Amniotic stem cell (primary cell): ENCODE measurements around the gene ABCC8.

Experiments
- DNase-seq: peaks from one replicate; lab custom pipeline; 2025; lab: John Stamatoyannopoulos, UW

The ABCC8 gene

DNA sequence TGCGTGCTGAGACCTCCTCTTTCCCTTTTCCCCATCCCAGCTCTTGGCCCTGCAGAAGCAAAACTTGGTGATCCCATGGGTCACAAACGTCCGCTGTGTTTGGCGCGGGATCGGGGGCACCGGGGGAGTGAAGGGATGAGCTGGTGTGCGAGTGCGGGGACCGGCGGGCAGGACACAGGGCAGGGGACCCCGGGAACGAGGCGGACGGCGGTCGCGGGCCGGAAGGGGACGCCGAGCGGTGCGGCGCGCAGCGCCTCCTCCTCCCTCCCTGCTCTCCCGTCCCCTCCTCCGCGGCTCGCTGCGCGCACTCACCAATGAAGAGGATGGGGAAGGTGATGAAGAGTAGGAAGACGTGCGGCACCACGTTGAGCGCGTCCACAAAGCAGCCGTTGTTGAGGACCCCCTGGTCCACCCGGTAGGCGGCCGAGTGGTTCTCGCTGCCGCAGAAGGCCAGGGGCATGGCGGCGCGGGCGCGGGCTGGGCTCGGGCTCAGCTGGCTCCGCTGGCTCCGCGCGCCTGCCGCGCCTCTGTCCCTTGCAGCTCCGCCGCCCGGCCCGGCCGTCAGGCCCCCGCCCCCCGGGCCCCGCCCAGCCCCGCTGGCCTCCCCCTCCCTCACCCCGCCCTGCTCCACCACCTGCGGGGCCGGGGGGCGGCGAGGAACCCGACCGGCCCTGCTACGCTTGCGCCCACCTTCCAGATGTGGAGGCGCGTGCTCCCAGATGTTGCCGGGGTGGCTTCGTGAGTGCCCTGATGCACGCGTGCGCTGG is at the start of gene ABCC8:
Gene ABCC8 (minus strand): TSS at position 529 of the 767 bp plus-strand sequence. CDS start 69 bp downstream, at position 460.
- DNase-seq = no peak

DNA sequence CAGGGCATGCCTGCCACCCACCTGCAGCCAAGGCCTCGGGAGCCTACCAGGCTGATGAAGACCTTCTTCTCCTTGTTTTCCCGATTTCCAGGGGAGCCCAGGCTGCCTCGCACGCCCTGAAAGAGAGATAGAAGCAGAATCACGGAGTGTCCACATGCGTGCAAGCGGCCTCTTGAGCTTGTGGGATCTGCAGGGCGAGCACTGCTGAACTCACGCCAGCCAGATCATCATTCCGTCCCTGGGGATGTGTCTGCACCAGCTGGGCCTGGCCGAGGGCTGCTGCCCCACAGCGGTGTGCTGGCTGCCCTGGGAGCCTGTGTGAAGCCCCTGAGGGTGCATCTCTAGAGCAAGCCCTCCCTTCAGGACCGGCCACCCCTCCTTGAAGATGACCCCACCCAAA is 49.7 kb upstream of the ABCC8 start:
- no peak for DNase-seq

DNA sequence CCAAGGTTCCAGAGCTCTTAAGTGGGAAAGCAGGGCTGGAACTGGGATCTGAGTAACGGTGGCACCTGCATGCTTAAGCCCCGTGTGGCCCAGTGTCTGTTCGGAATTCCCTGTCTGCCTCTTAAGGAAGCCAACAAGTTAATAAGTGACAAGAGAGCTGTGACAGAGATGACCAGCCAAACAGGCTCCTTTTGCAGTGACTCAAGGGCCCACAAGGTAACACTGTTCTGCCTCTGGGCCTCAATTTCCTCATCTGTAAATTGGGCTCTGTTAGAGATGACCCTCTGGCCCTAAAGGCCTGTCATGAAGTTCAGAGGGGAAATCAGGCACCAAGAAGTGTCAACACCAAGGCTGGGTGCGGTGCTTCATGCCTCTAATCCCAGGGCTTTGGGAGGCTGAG is 48.9 kb upstream of the ABCC8 start:
- no peak for DNase-seq

DNA sequence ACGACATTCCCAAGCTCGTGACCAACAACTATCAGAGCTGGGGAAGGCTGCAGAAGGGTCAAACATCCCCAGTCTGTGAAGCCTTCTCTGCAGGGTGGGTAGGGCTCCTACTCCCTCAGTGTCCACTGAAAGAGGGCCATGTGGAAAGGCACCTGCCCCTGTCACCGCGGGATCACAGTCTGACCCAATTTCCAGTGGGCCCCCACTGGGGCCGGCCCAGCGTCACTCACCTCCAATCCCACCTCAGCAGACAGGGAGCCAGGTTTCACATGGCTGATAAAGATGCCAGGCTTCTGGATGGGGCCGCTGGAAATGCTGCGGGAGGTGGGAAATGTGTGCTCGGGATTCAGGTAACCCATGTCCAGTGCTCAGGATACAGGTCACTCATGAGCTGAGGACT is 47.6 kb upstream of the ABCC8 start:
- DNase-seq = no peak

DNA sequence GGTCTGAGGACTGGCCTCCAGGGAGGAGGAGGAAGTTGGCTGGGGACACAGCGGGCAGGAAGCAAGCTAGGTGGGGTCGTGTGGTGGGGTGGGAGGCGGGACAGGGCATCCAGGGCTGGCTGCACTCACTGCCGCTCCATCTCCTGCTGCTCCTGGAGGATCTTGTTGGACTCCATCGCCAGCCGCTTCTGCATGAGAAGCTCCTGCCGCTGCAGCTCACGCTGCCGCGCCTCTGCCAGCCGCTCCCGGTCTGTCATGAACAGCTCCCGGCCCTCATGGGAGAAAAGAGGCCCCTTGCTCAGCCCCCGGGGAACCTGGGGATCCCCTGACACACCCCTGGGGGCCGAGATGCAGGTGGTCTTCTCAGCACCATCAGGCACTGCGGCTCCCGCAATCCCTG is 46.0 kb upstream of the ABCC8 start:
- no peak for DNase-seq

DNA sequence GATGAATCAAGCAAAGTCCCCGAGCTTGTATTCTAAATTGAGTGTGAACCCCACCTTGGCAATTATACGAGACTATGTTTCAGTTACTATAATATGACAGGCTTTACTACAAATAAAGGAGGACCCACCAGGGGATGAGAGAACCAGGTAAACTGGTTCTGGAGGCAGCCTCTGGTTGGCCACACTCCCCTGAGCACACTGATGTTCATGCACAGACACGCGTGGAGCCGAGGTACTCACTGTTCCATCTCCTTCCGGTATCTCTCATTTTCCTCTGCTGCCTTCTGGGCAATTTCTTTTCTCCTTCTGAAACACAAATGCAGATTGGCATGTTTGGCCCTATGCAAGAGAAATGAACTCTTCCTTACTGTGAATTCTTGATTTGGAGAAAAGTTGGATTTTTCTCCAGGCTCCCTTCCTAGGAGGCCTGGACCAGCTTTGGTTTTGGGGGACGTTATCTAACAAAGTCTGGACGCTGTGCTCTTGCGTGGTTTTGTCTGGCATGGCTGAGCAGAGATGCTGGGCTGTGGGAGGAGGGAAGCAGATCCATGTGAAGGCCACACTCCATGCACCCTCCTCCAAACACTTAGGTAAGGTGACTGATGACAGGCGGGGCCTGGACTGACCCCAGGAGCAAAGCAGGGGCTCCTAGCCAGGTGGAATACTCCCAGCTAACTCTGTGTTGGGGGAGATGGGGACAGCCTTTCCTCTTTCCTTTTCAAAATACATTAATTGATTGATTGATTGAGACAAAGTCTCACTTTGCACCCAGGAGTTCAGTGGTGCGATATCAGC is 44.7 kb upstream of the ABCC8 start:
- DNase-seq = no peak

DNA sequence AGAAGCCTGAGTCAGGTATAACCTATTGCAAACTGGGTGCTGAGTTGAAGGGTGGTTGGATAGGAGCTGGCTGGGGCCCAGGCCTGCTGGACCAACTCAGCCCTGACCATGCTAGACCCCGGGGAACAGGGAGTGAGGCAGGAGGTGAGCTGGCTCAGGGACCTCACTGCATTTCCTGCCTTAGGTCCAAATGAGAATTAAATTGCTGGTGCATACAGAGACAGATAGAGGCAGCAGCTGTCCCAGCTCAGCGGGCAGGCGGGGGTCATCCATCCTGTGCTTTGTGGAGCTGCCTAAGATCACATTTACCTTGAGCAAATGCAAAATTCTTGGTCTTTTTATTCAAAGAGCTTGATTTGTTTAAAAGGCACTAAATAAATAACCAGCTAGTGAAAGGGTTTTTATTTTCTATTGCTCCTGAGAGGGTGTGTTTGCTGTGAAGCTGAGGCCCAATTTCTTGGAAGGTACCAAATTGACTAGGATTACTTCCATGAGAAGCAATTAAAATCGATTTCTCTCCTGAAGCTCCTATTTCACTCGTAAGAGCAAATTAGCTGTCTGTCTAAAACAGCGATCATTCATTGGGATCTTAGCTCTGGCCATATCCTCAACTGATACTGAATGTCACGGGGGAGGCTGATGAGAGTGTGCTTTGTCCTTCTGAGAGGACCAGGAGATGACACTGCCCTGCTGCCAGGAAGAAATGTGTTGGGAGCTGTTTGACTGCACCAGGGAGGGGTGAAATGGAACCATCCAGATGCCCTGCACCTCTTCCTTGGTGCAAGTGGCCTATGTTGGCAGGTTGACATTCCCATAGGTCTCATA is 42.6 kb upstream of the ABCC8 start:
- no peak for DNase-seq

DNA sequence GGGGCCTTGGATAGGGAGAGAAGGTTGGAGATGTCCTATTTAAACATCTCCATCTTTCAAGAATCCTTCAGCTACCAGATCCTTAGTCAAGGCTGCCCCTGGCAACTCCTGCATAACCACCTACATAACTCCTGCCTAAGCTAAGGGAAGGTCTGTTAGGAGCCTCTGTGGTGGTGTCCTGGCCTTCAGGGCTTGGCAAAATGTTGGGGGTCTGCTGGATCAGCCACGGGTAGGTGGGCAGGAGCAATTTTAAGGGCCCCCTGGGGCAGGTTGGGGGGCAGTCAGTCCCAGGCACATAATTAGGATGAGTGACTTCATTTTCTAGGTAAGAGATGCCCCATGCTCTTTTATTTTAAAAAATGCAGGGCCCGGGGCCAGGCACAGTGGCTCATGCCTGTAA is 41.7 kb upstream of the ABCC8 start:
- no peak for DNase-seq

DNA sequence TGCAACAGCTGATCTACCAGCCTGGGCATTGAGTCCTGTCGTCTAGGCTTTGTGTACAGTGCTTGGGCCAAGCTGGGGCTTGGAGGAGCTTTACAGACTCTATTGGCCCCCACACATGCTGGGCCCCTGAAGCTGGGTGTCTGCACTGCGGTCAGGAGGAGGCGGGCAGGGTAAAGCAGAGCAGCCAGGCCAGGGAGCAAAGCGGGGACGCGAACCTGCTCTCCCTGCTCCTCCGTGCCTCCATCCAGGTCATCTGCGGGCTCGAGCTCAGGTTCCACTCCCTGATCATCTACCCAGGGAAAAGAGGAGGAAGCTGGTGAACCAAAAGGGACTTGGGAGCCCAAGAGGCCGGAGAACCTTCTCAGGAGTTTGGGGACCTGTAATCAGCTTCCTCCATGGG is 40.5 kb upstream of the ABCC8 start:
- DNase-seq = no peak

DNA sequence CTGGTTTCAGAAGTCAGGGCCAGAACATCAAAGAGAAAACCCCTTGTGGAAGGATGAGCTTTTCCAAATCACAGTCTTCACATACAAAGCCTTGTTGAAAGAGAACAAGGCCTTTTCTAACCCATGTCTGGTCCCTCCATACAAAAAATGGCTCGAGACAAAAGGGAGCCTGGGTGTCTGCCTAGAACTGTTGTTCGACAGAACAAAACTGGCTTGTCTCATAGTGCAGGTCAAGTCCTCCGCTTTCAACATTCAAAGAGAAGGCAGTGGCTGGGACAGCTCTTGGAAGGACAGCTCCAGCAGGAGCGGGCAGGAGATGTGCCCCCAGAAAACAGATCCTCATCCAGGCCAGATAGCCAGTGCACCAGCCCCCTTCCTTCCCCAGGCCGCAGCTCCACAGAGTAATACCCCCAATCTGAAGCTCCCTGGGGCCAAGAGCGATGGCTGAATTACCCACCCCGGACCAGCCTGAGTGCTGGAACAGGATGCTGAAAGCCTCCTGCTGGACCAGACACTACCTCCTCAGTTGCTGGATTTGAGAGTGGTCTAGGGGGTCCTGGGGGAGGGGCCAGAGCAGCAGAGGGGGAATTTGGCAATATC is 40.0 kb upstream of the ABCC8 start:
- DNase-seq = no peak

DNA sequence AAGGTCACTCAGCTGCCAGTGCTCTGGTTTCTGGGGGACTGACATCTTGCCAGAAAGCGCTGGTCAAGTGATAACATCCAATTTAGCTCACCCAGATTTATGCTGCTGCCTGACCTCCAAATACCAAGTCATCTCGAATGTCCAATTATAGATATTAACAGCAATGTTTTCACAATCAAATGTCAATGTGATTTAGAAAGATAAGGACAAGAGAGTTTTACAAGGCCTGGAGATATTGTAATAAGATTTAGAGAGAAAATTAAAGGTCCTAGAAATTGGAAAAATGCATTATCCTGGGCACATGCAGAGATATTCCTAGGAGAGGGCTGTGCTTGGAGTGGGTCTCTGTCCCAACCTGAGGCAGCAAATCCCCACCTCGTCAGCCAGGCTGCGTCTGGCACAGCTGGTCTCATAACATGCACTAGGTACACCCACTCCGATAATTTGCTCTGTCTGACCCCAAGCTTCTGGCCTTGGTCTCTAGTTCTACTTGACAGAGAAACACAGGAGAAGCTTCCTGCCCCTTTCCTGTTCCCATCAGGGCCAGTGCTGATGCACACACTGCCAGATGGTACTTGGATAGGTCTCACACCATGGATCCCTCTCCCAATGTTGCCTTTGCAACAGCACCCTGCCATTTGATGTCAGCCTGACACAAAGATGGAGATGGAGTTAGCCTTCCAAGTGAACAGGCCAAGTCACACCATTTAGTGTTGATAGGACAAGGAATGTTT is 39.0 kb upstream of the ABCC8 start:
- DNase-seq = no peak

DNA sequence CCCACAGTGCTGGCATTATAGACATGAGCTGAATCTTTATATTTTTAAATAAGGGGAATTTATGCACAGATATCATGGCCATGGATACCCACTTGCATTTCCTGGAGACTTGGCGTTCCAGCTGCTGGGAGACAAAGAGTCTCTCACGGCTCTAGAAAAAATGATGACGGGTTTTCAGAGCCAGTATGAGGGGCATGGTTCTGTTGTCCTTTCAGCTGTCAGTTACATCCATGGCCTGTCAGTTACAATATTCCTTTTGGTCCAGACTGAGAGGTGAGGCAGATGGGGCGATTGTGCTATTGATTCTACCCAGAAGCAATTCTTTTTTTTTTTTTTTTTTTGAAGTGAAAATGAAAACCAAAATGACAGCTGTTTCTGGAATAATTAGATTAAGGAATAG is 37.8 kb upstream of the ABCC8 start:
- no peak for DNase-seq

DNA sequence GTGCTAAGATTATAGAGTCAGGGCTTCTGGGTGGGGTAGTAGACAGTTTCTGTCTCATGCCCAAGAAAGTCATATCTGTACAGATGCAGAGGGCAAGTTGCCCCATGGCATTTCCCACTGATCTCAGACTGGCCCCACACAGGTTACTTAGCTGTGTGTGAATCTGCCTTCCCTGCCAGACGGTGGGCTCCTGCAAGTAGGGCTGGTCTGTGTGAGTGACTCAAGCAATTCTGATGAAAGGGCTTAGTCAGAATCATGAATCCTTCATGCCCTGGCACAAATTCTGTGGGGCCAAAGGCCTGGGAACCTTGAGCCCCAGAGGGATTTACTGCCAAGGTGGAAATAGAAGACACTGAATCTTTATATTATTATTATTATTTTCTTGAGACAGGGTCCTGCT is 37.2 kb upstream of the ABCC8 start:
- no peak for DNase-seq

DNA sequence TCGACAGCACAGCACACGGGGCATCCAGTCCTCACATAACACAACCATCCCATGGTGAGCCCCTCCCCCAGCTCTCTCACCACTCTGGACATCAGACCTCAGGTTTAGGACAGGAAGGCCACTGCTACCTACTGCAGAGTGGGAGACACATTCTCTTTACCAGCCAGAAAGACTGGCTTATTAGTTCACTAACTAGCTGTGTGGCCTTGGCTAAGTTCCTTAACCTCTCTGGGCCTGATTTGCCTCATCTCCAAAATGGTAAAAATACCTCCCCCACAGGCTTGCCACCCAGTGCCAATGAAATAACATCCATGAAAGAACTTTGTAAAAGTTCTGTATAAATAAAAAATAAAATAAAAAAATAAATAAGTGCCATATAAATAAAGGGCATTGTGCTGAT is 35.5 kb upstream of the ABCC8 start:
- DNase-seq = no peak

DNA sequence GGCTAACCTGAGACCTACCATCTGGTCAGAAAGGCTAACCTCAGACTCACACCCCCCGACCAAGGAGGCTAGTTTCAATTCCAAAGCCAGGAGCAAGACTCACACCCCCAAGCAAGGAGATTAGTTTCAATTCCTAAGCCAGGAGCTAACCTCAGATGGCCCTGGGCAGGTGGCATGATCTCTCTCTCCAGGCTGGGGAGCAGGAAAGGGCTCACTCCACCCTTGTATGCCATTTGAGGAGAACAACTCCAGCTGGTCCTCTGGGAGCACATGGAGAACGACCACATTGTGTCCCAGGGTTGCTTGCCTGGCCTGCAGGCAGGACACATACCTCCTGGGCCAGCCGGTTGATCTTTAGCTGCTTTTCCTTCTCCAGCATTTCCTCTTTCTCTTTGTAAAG is 34.9 kb upstream of the ABCC8 start:
- DNase-seq = no peak

DNA sequence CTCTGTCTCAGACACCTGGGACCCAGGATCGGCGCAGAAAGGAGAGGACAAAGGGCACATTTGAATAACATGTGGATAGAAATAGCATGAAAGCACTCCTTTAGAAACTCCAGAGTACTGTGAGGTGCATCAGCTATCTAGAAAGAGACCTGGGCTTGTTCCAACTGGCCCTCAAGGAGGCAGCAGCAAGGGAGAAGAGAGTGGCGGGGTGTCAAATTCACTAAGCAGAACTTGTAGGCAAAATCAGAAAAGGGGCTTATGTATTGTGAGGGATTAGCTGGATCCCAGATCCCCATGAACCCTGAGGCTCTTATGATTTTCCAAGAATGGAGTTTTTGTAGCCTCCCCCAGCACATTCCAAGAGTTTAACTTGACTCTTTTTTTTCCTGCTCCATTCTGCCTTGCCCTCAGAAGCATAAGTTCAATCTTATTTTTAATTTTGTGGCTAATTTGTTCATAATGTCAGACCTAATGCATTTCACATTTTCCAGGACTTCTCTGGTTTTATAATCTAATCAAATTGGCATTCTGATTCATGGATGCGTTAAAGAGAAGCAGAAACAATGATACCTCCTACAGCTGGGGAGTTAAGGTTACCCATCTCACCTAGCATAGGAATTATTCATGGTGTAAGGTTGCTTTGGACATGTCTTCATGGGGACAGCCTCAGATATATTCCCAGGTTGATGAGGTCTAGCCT is 34.0 kb upstream of the ABCC8 start:
- no peak for DNase-seq

DNA sequence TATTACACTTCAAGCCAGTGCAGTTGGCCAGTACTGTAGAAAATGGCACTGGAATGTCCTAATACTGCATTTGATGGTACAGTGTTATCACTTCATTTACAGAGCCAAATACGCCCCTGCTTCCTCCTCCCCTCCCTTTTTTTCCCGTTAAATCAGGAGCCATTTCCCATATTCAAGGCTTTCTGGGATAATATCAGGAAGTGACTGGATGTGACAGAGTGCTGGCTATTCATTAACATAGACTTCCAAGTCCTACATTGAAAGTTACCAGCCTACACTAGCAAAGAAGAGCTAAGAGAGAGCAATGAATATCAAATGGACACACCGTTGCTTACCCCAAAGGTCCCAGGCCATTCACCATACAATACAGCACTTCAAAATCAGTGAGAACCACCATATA is 32.1 kb upstream of the ABCC8 start:
- DNase-seq = no peak

DNA sequence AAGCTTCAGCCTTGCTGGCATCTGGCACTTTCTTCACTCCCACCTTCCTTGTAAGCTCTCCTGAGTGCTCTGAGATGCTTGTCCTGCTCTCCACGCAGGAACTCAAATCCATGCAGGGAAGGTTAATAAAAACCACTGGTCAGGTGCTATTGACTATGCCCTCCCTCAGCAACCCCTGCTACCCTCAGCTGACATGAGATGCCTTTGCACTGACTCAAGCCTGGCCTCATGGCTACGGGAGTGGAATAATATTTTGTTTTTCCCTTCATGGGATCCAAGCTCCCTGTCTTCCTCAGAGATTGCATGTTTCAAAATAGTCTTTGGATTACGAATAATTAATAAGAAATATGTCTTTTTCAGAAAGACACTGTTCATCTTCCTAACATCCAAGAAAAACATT is 31.7 kb upstream of the ABCC8 start:
- no peak for DNase-seq

DNA sequence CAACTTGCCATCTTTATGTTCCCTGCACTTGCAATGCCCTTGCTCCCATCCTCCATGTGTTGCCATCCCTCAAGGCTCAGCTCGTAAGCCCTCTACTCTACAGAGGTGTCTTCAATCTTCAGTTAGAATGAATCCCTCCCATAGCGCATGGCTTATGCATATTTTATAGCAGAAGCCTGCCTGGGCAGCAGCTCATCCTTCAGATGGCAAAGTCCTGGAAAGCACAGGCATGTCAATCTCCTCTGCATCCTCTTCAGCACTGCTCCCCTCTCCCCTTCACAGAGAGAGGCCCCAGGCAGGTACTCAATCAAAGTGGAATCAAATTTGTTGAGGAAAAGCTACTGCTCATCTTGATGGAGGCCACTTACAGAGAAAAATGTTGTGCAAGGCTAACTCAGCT is 31.1 kb upstream of the ABCC8 start:
- no peak for DNase-seq

DNA sequence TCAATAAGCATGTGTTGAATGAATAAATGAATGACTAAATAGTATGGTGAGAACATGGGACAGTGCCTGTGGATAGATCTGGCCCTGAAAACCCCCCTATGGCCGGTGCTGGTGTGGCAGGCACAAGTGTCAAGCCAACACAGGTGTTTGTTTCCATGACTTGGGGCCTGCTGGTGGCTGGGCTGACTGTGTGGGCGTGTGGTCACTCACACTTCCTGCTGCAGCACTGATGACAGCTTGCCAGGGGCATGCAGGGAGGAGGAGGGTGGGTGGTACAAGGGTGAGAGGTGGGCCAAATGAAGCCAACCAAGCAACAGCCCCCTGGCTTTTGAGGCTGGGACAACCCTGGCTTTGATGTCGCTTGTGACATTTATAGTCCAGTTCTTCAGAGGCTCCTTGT is 30.3 kb upstream of the ABCC8 start:
- DNase-seq = no peak

DNA sequence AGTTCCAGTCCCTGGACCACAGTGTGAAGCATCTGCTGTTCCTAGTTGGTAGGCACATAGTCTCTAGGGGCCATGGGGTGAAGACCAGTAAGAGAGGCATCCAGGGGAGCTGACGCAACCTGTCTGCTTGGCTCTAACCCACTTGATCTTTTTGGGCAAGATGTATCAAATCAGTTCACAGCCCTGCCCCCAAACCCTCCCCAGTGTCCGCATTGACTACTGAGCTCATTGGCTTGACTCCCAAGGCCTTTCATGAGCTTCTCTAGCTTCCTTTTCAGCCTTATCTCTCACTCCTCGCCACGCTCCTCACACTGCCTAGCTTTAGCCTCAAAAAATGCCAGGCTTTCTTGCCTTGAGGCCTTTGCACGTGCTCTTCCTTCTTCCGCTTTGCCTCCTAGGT is 29.7 kb upstream of the ABCC8 start:
- no peak for DNase-seq
